HepG2 (cell line): Measurements from ENCODE around the gene SSMEM1. TPM values are rescaled to one million over a fixed set of nuclear protein-coding genes. Genes with fewer than 3 reads are reported as not detected.

Experiments used
- ATAC-seq: fragments of 200-7000 bp; cut with Tn5 transposase; 3 replicates; pipeline ENCODE4 v1.9.1; 2020; ENCODE audit warnings: mild to moderate bottlenecking, moderate library complexity
- Bru-seq: library from RNA; stranded (reverse); fragments of 400-500 nt; gene quantifications from one replicate; lab custom pipeline; 2021; lab: Mats Ljungman, UMichigan
- BruChase-seq, 2 experiments: library from RNA; stranded (reverse); fragments of 400-500 nt; gene quantifications; one replicate each; lab custom pipeline; 2021; lab: Mats Ljungman, UMichigan
- BruUV-seq: library from RNA; stranded (reverse); fragments of 400-500 nt; replicated peaks from 2 replicates; lab custom pipeline; 2021; lab: Mats Ljungman, UMichigan
- CTCF ChIA-PET: fragments of 300-600 bp; formaldehyde crosslinking; extraction: SDS; loops from one replicate; lab custom pipeline; 2021; ENCODE audit warnings: low total read pairs, inconsistent platforms, low intra/inter-chr PET ratio; lab: Yijun Ruan, JAX
- POLR2A ChIA-PET: fragments of 350-600 bp; sonication (Branson Sonifier 250); formaldehyde crosslinking; loops from one replicate; lab custom pipeline; 2020; ENCODE audit warnings: antibody characterized with exemption, inconsistent platforms; lab: Yijun Ruan, JAX
- DNase-seq: peaks from one replicate; pipeline ENCODE4 v3.0.0-alpha.2; 2015; ENCODE audit warnings: low spot score
- FAIRE-seq: peaks from 3 replicates; lab custom pipeline; 2011; peaks lifted over from hg19 to GRCh38; lab: Jason Lieb, UNC
- H2AFZ ChIP-seq: one replicate; pipeline ENCODE4 v1.6.1; 2011; ENCODE audit warnings: low read length, inconsistent platforms
- H3K27ac ChIP-seq: fragments of 300-600 bp; 3 replicates; pipeline ENCODE4 v1.8.0; 2011; ENCODE audit warnings: mixed run types, mild to moderate bottlenecking, mixed read lengths, low read length, inconsistent platforms; ENCODE audit not compliant: insufficient read depth; ENCODE audit errors: extremely low read length
- H3K27me3 ChIP-seq, 2 experiments: fragments of 200-600 bp in 1 of 2; 2 replicates in 1 of 2; 3 replicates in 1 of 2; pipeline versions ENCODE4 v1.6.0 to v1.8.0; 2011; ENCODE audit warnings: low read length in 2 of 2, mild to moderate bottlenecking in 2 of 2, moderate library complexity in 2 of 2, inconsistent platforms in 1 of 2; ENCODE audit not compliant: insufficient read depth in 2 of 2, control insufficient read depth in 1 of 2
- H3K36me3 ChIP-seq, 2 experiments: fragments of 200-600 bp in 1 of 2; replicated peaks in 1 of 2; 2 replicates in 1 of 2; 3 replicates in 1 of 2; pipeline versions ENCODE4 v1.5.1 to v1.8.0; 2011; ENCODE audit warnings: low read length in 2 of 2, inconsistent platforms in 1 of 2; ENCODE audit not compliant: insufficient read depth in 2 of 2, control insufficient read depth in 1 of 2
- H3K4me1 ChIP-seq: 2 replicates; pipeline ENCODE4 v1.5.1; 2012; ENCODE audit warnings: low read length, inconsistent platforms; ENCODE audit not compliant: insufficient read depth
- H3K4me2 ChIP-seq: 2 replicates; pipeline ENCODE4 v1.6.0; 2011; ENCODE audit warnings: low read depth, low read length, inconsistent platforms
- H3K4me3 ChIP-seq, 3 experiments: fragments of 200-600 bp in 1 of 3; sonication (generic), shearing (Covaris generic) in 1 of 3; replicated peaks in 1 of 3; 2 replicates each; pipeline ENCODE4 v1.5.1; 2011 to 2016; ENCODE audit warnings: low read length in 3 of 3, inconsistent platforms in 2 of 3, low read depth in 2 of 3, mild to moderate bottlenecking in 2 of 3, control low read depth in 1 of 3, mixed read lengths in 1 of 3; ENCODE audit not compliant: insufficient read depth in 1 of 3
- H3K79me2 ChIP-seq: one replicate; pipeline ENCODE4 v1.6.1; 2011; ENCODE audit warnings: low read length, inconsistent platforms; ENCODE audit not compliant: insufficient read depth
- H3K9ac ChIP-seq: 2 replicates; pipeline ENCODE4 v1.6.0; 2011; ENCODE audit warnings: mild to moderate bottlenecking, low read depth, low read length, inconsistent platforms; ENCODE audit not compliant: insufficient read depth
- H3K9me3 ChIP-seq: 2 replicates; pipeline ENCODE4 v1.5.1; 2012; ENCODE audit warnings: mild to moderate bottlenecking, low read length
- H4K20me1 ChIP-seq: 2 replicates; pipeline ENCODE4 v1.6.0; 2011; ENCODE audit warnings: inconsistent platforms, mild to moderate bottlenecking, low read length, moderate library complexity; ENCODE audit not compliant: insufficient read depth
- ATF6 ChIP-seq: sonication (generic); formaldehyde crosslinking; conservative IDR thresholded peaks from 2 replicates; pipeline ENCODE4 v1.4.0; 2020; ENCODE audit warnings: missing genetic modification reagents
- ETV6 ChIP-seq: sonication (generic); formaldehyde crosslinking; conservative IDR thresholded peaks from 2 replicates; pipeline ENCODE4 v1.4.0; 2020; ENCODE audit warnings: missing genetic modification reagents
- HDAC2 ChIP-seq: sonication (generic); formaldehyde crosslinking; IDR thresholded peaks from 2 replicates; pipeline ENCODE4 v1.4.0; 2020; ENCODE audit warnings: missing genetic modification reagents
- HMGXB3 ChIP-seq: sonication (generic); formaldehyde crosslinking; IDR thresholded peaks from 2 replicates; pipeline ENCODE4 v1.4.0; 2020; ENCODE audit warnings: missing genetic modification reagents, borderline replicate concordance
- HNF4A ChIP-seq: sonication (generic); formaldehyde crosslinking; IDR thresholded peaks from 2 replicates; pipeline ENCODE4 v1.4.0; 2020; ENCODE audit warnings: missing genetic modification reagents
- SSRP1 ChIP-seq: IDR thresholded peaks from 2 replicates; pipeline ENCODE4 v1.6.1; 2016; ENCODE audit warnings: control low read depth
- THAP8 ChIP-seq: sonication (generic); formaldehyde crosslinking; IDR thresholded peaks from 2 replicates; pipeline ENCODE4 v1.5.1; 2020; ENCODE audit warnings: missing genetic modification reagents, mild to moderate bottlenecking, borderline replicate concordance
- TMF1 ChIP-seq: sonication (generic); formaldehyde crosslinking; IDR thresholded peaks from 2 replicates; pipeline ENCODE4 v1.8.1; 2022; ENCODE audit warnings: low read depth, missing genetic modification reagents
- ZNF333 ChIP-seq: sonication (generic); formaldehyde crosslinking; IDR thresholded peaks from 2 replicates; pipeline ENCODE4 v1.4.0; 2020; ENCODE audit warnings: mild to moderate bottlenecking, missing genetic modification reagents, borderline replicate concordance
- ZNF619 ChIP-seq: sonication (generic); formaldehyde crosslinking; IDR thresholded peaks from 2 replicates; pipeline ENCODE4 v1.4.0; 2020; ENCODE audit warnings: mild to moderate bottlenecking, missing genetic modification reagents
- in situ Hi-C: cut with HindIII; loops from 2 replicates; pipeline ENCODE4 v1.10.0; 2017; ENCODE audit warnings: low pct_unique_long_range_greater_than_20kb; ENCODE audit not compliant: extremely low pct_ligation_motif_present
- intact Hi-C: fragments of 100-400 bp; cut with micrococcal nuclease; formaldehyde crosslinking; loops from one replicate; pipeline ENCODE4 v1.10.0; 2022; ENCODE audit not compliant: unreplicated experiment
- long read RNA-seq, 2 experiments: library from RNA in 1 of 2; library from polyadenylated mRNA in 1 of 2; stranded (forward) in 1 of 2; unstranded in 1 of 2; transcript quantifications; one replicate each; pipeline ENCODE4 v2.0.0, GENCODE V29; 2019 to 2022
- polyA minus RNA-seq, 3 experiments: library from RNA; depleted of rRNA, polyadenylated mRNA; stranded (reverse); fragments of >200 nt; gene quantifications; 2 replicates each; pipeline ENCODE4 v1.2.3, GENCODE V29; 2011; ENCODE audit warnings: low replicate concordance in 1 of 3
- polyA plus RNA-seq, 8 experiments: library from polyadenylated mRNA; depleted of rRNA in 3 of 8; stranded (reverse) in 7 of 8; unstranded in 1 of 8; fragments of >200 nt; fragmentation: Illumina TruSeq in 4 of 8; extraction: Trizol in 4 of 8; gene quantifications; 2 replicates each; pipeline versions ENCODE4 v1.2.1 to v1.2.3, GENCODE V29; 2011 to 2016; ENCODE audit warnings: low read depth in 4 of 8, missing spikeins in 1 of 8, mixed read lengths in 1 of 8; ENCODE audit not compliant: insufficient read depth in 1 of 8
- total RNA-seq, 5 experiments: library from RNA; depleted of rRNA; stranded (reverse); fragments of >200 nt; fragmentation: Illumina TruSeq; extraction: Trizol; gene quantifications; 2 replicates each; pipeline ENCODE4 v1.2.3, GENCODE V29; 2016; ENCODE audit warnings: low read depth in 1 of 5

Gene SSMEM1
- total RNA-seq (2016; rRNA removed; fragmentation: Illumina TruSeq; extraction: Trizol): not detected in 2 replicates
- total RNA-seq (2016; cell fraction: cytosol; rRNA removed; fragmentation: Illumina TruSeq; extraction: Trizol; ENCODE audit: low read depth): not detected in 2 replicates
- total RNA-seq (2016; cell fraction: insoluble cytoplasmic fraction; rRNA removed; fragmentation: Illumina TruSeq; extraction: Trizol): not detected in 2 replicates
- not detected in 2 replicates for total RNA-seq (2016; cell fraction: membrane; rRNA removed; fragmentation: Illumina TruSeq; extraction: Trizol)
- total RNA-seq (2016; cell fraction: nucleus; rRNA removed; fragmentation: Illumina TruSeq; extraction: Trizol): not detected in 2 replicates
- not detected in 2 replicates for polyA plus RNA-seq (2011; rRNA removed)
- not detected in 2 replicates for polyA plus RNA-seq (2011; cell fraction: cytosol; rRNA removed)
- not detected in 2 replicates for polyA plus RNA-seq (2011; cell fraction: nucleus; rRNA removed)
- polyA plus RNA-seq (2012): not detected in 2 replicates
- polyA plus RNA-seq (2016; cell fraction: cytosol; fragmentation: Illumina TruSeq; extraction: Trizol; ENCODE audit: low read depth): not detected in 2 replicates
- not detected in 2 replicates for polyA plus RNA-seq (2016; cell fraction: insoluble cytoplasmic fraction; fragmentation: Illumina TruSeq; extraction: Trizol; ENCODE audit: low read depth)
- not detected in 2 replicates for polyA plus RNA-seq (2016; cell fraction: membrane; fragmentation: Illumina TruSeq; extraction: Trizol; ENCODE audit: low read depth)
- polyA plus RNA-seq (2016; cell fraction: nucleus; fragmentation: Illumina TruSeq; extraction: Trizol; ENCODE audit: insufficient read depth, low read depth): not detected in 2 replicates
- not detected in 2 replicates for polyA minus RNA-seq (2011; rRNA and poly(A)+ RNA removed; ENCODE audit: low replicate concordance)
- not detected in 2 replicates for polyA minus RNA-seq (2011; cell fraction: cytosol; rRNA and poly(A)+ RNA removed)
- polyA minus RNA-seq (2011; cell fraction: nucleus; rRNA and poly(A)+ RNA removed): not detected in 2 replicates
- Bru-seq, nascent RNA: percentile 15 among the genes with signal in this experiment
- BruChase-seq, experiment 1, labeled RNA remaining after a 6-hour chase: percentile 13 among the genes with signal in this experiment
- BruChase-seq, experiment 2, labeled RNA remaining after a 2-hour chase: percentile 8 among the genes with signal in this experiment
- long read RNA-seq, experiment 1: 0 reads
- long read RNA-seq, experiment 2: 0 reads

- no peak for DNase-seq
- Histone ChIP-seq H4K20me1 (no peaks in the 10 kb centered on the region), H3K4me3 (no peak within 1 kb of the TSS), H2AFZ (no peak within 1 kb of the TSS), H3K9ac (no peak within 1 kb of the TSS), H3K4me2 (no peak within 1 kb of the TSS), H3K27ac (no peak within 1 kb of the TSS), H3K9me3 (no peaks in the 10 kb centered on the region), H3K36me3 (peaks cover 0 to 5% of the 10 kb centered on the region in 2 experiments; a peak in 2 of 5 replicates), H3K4me1 (peaks cover 25% of the 10 kb centered on the region), H3K79me2 (peaks cover 7% of the 10 kb centered on the region), H3K27me3 (no peaks in the 10 kb centered on the region; a peak in 1 of 5 replicates)
- no peak for FAIRE-seq
- ATAC-seq: no peak
- intact Hi-C loops: loop anchor here (10.0 kb wide), 1 partner anchor 133 kb away; the partner anchor contains the start of gene KLHDC10
- ChIA-PET POLR2A (no interaction called here), CTCF (no interaction called here)
- in situ Hi-C loops: no loop called here
- no TSS peak for BruUV-seq
- TF ChIP-seq ATF6 (CRISPR knock-in tag): no peak
- no peak for TF ChIP-seq TMF1
- no peak for TF ChIP-seq HDAC2 (CRISPR knock-in tag)
- no peak for TF ChIP-seq HMGXB3 (CRISPR knock-in tag)
- TF ChIP-seq HNF4A (CRISPR knock-in tag): no peak
- no peak for TF ChIP-seq ETV6 (CRISPR knock-in tag)
- no peak for TF ChIP-seq ZNF619
- TF ChIP-seq THAP8 (CRISPR knock-in tag): no peak
- no peak for TF ChIP-seq SSRP1 (CRISPR knock-in tag)
- TF ChIP-seq ZNF333 (CRISPR knock-in tag): no peak
Observed at GRCh38 chr7:130207642-130208041, at the start of gene SSMEM1. SSMEM1 (plus strand) TSS chr7:130207860; CDS start chr7:130207911, 51 bp downstream.
